GF-D8 (cell line): Measurements from ENCODE around the gene RDH13.
"Not testable (repeated sequence)": the region's sequence is repeated elsewhere in the genome, so short reads cannot be mapped to it uniquely, and the experiment has no call there.

Experiments used
- DNase-seq: peaks from one replicate; lab custom pipeline; 2025; lab: John Stamatoyannopoulos, UW

The RDH13 gene

DNA sequence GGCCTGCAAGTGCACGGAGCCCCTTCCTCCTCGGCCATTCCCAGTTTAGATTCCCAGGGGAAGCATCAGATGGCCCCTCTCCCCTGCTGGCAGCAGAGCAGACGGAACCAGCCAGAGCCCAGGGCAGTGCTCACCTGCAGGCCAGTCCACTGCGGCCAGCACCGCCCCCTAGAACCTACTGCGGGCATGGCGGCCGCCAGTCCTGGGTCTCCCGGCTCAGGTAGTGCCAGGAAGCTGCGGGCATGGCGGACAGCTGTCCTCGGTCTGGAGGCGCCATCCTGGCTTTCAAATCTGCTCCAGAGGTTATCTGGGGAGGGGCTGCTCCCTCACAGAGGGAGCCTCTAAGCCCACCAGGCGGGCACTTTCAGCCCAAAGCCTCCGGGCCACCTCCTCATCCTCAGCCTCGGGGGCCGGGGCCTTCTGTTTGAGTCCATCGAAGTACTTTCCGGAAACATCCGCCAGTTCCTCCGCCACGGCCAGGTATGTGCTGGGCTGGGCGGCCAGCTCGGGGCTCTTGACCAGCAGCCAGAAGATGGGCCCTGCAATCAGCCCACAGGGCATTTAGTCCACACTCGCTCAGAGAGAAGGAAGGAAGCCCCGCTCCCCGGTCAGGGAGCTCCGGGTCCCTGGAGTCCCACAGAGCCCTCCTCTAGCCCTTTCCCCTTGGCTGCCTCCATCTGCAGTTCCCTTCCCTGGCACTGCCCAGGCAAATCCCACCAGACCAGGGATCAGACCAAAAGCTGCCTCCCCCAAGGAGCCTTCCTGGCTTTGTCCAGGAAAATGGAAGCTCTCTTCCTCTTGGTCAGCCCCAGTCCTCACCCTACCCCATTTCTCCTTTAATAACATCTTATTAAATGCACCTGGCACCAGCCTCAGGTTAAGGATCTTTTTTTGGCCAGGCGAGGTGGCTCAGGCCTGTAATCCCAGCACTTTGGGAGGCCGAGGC is 17.9 kb downstream of the RDH13 start:
- no peak for DNase-seq

DNA sequence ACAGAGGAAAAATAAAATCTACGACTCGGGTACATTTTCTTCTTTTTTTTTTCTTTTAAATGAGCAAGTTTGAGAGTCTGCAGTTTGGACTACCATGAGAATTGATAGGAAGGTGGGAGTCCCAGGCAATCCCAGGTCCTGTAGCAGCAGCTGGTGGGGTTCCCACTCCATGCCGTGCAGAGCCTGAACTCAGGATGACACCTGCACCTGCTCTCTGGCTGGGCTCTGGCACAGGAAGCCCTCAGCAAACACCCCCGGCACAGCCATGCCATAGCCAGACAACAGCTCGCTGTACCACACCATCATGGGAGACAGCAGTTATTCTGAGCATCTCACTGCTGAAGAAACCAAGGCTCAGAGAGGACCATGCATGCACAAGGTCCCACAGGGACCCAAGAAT is 18.7 kb downstream of the RDH13 start:
- DNase-seq = no peak

DNA sequence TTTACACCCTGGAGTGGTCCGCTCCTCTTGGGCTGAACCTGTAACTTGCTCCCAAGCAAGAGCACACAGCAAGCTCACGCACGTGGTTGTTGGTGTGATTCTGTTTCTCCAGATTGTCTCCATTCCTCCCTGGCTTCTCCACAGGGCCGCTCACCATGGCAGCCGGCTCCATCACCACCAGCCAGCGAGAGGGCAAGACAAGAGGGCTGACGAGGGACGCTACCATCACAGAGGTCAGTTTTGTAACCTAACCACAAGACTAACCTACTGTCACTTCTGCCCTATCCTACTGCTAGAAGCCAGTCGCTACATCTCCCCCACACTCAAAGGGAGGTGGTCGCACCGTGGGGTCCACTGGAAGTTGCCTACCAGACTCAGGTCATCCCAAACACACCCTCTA is 20.3 kb downstream of the RDH13 start:
- DNase-seq = no peak

DNA sequence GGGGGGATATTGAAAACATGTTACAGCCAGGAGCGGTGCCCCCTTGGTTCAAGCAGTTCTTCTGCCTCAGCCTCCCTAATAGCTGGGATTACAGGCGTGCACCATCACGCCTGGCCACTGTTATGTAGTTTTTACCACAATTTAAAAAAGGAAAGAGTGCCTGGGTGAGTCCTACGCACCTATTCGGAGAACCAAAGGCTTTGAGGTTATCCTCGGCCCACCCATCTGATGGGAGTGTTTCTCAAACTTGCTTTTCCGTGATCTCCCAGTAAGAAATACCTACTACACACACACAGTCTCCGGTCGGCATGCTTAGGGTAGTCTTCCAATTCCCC is 20.6 kb downstream of the RDH13 start:
- no peak for DNase-seq

DNA sequence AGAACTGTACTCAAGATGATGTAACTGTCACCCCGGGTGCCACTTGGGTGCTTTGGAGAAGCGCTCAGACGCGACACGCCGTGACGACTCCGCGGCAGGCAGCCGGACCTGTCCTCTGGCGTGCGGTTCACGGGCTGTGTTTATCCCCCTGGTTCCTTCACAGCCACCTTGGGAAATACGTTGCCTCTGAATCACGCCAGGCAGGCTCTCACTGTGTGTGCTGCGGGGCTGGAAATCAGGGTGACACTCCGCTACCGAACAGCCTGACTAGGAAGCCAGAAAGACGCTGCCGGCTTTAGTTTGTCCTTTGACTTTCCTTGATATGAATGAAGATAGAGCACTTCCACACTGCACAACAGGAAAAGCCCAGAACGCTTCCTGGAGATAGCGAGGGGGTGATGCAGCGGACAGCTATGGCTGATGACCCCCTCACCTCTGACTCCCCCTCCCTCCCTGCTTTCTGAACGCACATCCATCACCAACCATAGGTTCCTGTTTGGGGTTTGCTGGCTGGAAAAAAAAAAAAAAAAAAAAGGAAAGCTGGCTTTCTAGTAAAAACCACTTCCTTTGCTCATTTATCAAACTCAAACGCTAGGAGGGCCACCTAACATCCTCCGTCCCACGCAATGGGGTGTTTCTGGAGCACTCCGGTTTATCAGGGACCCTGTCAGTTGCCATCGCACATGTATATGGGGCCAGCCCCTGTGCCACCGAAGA is 21.2 kb downstream of the RDH13 start:
- DNase-seq = peak; percentile 71

DNA sequence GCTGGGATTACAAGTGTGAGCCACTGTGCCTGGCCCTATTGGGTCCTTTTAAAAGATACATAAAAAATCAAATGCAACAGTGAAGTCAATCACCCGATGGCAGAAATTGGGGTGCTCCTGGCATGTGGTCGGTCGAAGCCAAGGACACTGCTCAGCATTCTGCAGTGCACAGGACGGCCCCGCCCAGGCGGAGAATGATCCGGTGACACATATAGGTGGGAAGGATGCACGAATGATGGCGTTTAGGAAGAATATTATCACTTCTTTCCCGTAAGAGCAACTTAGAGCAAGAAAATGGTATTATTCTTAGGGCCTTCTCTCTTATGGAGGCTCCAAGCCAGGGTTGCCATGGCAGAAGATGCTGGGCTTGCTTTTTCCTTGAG is 21.7 kb downstream of the RDH13 start:
- no peak for DNase-seq

DNA sequence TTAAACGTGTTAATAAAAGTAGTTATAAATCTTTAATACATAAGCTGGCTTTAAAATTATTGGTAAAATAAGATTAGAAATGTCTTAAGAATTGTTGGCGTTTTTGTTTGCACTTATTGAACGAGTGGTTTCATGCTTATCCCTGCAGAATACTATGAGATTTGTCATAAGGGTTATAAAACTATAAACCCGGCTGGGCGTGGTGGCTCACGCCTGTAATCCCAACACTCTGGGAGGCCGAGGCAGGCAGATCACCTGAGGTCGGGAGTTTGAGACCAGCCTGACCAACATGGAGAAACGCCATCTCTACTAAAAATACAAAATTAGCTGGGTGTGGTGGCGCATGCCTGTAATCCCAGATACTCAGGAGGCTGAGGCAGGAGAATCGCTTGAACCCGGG is 22.3 kb downstream of the RDH13 start:
- not testable (repeated sequence) for DNase-seq

DNA sequence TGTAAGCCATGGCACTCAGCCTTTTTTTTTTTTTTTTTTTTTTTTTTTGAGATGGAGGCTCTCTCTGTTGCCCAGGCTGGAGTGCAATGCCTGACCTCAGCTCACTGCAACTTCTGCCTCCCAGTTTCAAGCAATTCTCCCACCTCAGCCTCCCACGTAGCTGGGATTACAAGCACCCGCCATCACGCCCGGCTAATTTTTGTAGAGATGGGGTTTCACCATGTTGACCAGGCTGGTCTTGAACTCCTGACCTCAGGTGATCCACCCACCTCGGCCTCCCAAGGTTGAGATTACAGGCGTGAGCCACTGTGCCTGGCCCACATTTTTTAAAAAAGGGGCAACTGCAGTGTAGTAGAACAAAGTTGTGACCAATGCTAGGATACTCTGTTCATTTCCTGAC is 25.3 kb downstream of the RDH13 start:
- DNase-seq = not testable (repeated sequence)

DNA sequence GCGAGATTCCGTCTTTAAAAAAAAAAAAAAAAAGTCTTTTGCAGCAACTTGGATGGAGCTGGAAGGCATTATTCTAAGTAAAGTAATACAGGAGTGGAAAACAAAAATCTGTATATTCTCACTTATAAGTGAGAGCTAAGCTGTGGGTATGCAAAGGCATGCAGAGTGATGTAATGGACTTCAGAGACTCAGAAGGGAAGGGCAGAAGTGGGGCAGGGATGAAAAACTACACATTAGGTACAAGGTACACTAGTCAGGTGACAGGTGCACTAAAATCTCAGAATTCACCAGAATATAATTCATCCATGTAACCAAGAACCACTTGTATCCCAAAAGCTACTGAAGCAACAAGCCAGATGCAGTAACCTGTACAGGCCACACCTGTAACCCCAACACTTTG is 26.9 kb downstream of the RDH13 start:
- no peak for DNase-seq

DNA sequence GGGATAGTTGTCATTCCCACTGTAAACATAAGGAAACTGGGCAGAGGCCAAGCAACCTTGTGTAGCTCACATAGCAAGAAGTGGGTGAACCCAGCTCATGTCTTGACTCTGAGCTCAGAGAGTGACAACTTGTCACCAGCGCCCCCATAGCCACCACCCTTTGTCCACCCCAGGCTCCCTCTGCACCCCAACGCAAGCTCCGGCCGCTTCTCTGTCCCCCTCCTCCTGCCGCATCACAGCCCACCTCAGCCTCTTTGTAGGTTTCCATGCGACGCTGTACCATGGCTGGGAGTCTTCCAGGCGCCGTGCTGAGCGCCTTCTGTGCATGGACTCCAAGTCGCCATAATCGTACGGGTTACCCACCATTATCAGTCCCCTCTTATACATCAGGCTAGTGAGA is 28.2 kb downstream of the RDH13 start:
- DNase-seq = no peak

DNA sequence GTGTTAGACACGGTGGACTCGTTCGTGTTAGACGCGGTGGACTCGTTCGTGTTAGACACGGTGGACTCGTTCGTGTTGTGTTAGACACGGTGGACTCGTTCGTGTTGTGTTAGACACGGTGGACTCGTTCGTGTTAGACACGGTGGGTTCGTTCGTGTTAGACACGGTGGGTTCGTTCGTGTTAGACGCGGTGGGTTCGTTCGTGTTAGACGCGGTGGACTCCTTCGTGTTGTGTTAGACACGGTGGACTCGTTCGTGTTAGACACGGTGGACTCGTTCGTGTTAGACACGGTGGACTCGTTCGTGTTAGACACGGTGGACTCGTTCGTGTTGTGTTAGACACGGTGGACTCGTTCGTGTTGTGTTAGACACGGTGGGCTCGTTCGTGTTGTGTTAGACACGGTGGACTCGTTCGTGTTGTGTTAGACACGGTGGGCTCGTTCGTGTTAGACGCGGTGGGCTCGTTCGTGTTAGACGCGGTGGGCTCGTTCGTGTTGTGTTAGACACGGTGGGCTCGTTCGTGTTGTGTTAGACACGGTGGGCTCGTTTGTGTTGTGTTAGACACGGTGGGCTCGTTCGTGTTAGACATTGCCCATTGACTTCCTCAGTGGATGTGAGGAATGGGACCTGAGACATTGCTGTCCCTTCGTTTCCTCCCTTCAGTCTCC is 29.8 kb downstream of the RDH13 start:
- DNase-seq = not testable (repeated sequence)

DNA sequence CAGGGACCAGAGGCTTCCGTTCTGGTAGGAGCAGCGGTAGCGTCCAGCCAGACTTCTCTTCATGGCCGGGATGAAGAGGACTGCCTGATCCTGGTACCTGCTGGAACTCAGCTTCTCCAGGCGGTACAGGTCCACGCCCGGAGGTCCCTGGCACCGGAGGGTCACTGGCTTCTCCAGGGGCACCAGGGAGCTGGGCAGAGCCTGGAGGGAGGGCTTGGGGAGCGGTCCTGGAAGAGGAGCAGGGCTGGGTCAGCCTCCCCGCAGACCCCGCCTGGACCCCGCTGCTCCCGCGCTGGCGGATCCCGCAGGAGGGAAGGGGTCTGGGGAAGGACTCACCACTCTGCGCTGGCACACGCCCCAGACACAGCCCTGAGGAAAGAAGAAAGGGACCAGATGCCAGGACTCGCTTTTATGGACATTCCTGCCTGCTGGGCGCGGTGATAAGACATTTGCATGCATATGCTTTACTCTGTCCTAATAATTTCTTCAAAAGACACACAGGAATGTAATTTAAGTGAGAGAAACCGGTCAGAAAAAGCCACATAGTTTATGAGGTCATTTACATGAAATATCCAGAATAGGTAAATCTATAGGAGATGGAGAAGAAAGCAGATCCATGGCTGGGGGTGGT is 30.7 kb downstream of the RDH13 start:
- DNase-seq = no peak

DNA sequence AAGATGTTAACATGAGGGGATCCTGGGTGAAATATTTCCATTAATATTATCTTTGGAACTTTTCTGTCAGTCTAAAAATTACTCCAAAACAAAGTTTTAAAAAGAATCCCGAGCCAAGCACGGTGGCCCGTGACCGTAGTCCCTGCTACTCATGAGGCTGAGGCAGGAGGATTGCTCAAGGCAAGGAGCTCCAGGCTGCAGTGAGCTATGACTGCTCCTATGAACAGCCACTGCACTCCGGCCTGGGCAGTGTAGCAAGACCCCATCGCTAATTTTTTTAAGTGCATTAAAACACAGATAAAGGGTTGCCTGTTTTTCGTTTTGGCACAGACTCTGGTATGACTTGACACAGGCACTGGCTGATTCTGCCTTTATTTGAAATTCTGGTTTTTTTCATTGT is 31.8 kb downstream of the RDH13 start:
- DNase-seq = no peak

DNA sequence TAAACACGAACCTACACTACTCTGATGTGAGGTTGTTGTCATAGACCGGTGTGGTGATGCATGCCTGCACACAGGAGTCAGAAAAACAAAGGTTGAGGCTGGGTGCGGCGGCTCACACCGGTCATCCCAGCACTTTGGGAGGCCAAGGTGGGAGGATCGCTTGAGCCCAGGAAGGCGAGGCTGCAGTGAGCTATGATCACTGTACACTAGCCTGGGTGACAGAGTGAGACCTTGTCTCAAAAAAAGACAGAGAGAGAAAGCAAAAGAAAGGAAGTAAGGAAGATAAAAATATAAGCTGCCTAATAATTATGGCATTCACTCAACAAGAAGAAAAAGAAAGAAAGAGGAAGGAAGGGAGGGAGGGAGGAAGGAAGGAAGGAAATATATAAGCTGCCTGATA is 34.2 kb downstream of the RDH13 start:
- no peak for DNase-seq

DNA sequence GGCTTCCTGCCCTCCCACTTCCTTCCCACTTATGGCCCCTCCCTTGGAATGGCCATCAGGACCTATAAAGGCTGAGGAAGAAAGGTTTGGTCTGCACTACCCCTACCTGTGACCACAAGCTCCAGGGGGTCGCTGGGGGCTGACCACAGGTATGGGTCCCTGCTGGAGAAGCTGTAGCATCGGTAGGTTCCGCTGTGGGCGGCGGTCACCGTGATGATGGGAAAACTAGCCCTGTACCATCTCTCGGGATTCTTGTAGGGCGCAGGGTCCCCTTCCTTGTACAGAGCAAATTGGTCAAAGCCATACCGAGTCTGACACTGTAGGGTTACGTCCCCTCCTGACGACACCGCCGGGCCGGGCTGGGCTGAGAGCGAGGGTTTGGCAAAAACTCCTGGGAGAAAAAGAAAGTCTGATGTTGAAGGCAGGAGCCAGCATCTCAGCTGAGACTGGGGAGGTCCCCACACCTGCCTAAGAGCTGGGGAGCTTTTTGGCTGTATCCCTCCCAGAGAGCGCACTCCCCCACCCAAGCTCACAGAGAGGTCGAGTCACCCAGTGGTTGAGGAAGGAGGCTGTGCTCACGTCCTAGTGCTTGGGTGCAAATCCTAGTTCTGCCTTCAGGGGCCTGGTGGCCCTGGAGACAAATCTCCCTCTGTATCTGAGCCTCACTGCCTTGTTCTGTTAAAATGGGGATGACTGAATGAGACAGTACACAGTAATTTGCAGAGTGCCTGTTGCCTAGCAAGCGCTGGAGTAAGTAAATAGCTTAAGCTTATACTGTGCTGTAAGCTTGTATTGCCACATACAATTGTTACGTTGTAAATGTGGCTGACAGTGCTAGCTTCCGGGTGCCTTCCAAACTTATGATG is 35.2 kb downstream of the RDH13 start:
- peak; percentile 75 for DNase-seq

DNA sequence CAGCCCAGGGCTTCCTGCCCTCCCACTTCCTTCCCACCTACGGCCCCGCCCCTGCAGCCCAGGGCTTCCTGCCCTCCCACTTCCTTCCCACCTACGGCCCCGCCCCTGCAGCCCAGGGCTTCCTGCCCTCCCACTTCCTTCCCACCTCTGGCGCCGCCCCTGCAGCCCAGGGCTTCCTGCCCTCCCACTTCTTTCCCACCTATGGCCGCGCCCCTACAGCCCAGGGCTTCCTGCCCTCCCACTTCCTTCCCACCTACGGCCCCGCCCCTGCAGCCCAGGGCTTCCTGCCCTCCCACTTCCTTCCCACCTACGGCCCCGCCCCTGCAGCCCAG is 35.8 kb downstream of the RDH13 start:
- not testable (repeated sequence) for DNase-seq

DNA sequence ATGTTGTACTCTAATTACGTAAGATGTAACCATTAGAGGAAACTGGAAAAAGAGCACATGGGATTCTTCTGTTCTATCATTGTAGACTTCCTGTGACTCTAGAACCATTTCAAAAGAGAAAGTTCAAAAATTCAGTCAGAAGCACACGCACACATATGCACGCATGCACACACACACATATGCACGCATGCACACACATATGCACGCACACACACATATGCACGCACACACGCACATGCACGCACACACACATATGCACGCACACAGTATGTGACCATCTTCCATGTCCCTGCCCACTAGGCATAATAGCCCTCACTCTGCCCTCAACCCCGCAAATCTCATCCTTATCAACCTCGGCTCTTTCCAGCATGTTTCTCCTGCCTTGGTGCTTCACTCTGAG is 38.8 kb downstream of the RDH13 start:
- no peak for DNase-seq

DNA sequence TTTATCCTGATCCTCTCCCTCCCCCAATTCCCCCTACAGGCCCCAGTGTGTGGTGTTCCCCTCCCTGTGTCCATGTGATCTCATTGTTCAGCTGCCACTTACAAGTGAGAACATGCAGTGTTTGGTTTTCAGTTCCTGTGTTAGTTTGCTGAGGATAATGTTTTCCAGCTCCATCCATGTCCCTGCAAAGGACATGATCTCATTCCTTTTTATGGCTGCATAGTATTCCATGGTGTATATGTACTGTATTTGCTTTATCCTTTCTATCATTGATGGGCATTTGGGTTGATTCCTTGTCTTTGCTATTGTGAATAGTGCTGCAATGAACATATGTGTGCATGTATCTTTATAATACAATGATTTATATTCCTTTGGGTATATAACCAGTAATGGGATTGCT is 42.6 kb downstream of the RDH13 start:
- not testable (repeated sequence) for DNase-seq

DNA sequence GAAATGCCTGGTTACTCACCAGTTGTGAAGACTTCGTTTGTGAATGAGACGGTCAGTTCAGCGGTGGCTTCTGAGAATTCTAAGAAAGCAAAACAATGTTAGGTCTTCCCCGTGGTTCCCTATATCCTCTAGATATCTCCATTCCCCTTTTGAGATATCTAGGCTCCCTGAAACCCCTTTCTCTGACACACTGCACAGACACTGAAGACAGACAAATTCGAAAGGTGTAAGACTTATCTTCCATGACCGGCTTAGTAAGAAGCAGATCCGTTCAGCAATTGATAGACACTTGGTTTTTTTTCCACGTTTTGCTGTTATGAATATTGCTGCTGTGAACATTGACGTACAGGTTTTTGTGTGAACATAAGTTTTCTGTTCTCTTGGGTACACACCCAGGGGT is 44.3 kb downstream of the RDH13 start:
- no peak for DNase-seq

DNA sequence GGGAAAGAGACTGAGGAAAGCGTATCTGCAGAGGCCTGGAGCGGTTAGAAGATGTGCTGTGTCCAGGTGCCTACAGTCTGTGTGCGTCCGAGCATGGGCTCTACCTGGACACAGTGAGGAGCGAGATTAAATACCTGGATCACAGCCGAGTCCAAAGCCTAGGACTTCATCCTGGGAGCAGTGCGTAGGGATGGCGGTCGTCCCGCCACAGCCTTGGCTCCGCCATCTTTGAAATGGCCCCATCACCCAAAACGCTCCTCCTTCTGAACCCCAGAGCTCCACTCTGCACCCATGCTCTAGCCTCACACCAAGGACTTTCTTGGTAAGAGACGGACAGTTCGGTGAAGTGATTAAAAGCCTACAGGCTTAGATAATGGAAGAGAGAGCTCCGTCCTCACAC is 44.7 kb downstream of the RDH13 start:
- DNase-seq = no peak

DNA sequence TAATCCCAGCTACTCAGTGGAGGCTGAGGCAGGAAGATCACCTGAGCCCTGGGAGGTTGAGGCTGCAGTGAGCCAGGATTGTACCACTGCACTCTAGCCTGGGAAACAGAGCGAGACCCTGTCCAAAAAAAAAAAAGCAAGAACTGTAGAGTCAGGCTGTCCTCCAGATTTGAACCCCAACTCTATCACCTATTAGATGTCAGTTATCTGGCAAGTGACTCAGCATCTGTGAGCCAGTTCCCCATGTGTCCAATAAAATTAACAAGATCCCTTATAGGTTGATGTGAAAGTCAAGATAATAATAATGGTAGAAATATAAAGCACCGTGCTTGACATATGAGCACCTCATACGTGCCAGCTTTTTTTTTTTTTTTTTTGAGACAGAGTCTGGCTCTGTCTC is 46.9 kb downstream of the RDH13 start:
- DNase-seq = no peak

DNA sequence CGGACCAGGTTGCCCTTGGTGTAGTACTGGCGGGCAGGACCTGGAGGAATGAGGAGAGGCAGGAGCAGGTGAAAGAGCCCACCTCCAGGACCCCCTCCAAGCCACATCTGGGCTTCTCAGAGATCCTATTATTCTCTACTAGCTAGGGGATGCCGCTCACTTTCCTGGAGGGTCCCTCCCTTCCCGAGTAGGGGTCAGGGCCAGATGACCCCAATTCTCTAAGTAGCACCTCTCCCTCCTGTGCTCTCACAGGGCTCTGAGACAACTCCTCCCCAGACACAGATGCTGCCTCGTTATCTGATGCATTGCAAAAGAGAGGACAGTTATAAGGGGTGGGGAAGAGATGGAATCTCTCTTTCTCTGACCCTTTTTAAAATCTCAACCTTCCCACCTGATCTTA is 47.8 kb downstream of the RDH13 start:
- DNase-seq = no peak
